HepG2 (cell line): ENCODE measurements around the gene OR1F1. TPM values are rescaled to one million over a fixed set of nuclear protein-coding genes. Genes with fewer than 3 reads are reported as not detected.

ENCODE experiments used
- ATAC-seq: fragments of 200-7000 bp; cut with Tn5 transposase; 3 replicates; pipeline ENCODE4 v1.9.1; 2020; ENCODE audit warnings: mild to moderate bottlenecking, moderate library complexity
- BruUV-seq: library from RNA; stranded (reverse); fragments of 400-500 nt; replicated peaks from 2 replicates; lab custom pipeline; 2021; lab: Mats Ljungman, UMichigan
- CTCF ChIA-PET: fragments of 300-600 bp; formaldehyde crosslinking; extraction: SDS; loops from one replicate; lab custom pipeline; 2021; ENCODE audit warnings: low total read pairs, inconsistent platforms, low intra/inter-chr PET ratio; lab: Yijun Ruan, JAX
- POLR2A ChIA-PET: fragments of 350-600 bp; sonication (Branson Sonifier 250); formaldehyde crosslinking; loops from one replicate; lab custom pipeline; 2020; ENCODE audit warnings: antibody characterized with exemption, inconsistent platforms; lab: Yijun Ruan, JAX
- DNase-seq: peaks from one replicate; pipeline ENCODE4 v3.0.0-alpha.2; 2015; ENCODE audit warnings: low spot score
- FAIRE-seq: peaks from 3 replicates; lab custom pipeline; 2011; peaks lifted over from hg19 to GRCh38; lab: Jason Lieb, UNC
- H2AFZ ChIP-seq: one replicate; pipeline ENCODE4 v1.6.1; 2011; ENCODE audit warnings: low read length, inconsistent platforms
- H3K27ac ChIP-seq: fragments of 300-600 bp; 3 replicates; pipeline ENCODE4 v1.8.0; 2011; ENCODE audit warnings: mixed run types, mild to moderate bottlenecking, mixed read lengths, low read length, inconsistent platforms; ENCODE audit not compliant: insufficient read depth; ENCODE audit errors: extremely low read length
- H3K27me3 ChIP-seq, 2 experiments: fragments of 200-600 bp in 1 of 2; 2 replicates in 1 of 2; 3 replicates in 1 of 2; pipeline versions ENCODE4 v1.6.0 to v1.8.0; 2011; ENCODE audit warnings: low read length in 2 of 2, mild to moderate bottlenecking in 2 of 2, moderate library complexity in 2 of 2, inconsistent platforms in 1 of 2; ENCODE audit not compliant: insufficient read depth in 2 of 2, control insufficient read depth in 1 of 2
- H3K36me3 ChIP-seq, 2 experiments: fragments of 200-600 bp in 1 of 2; replicated peaks in 1 of 2; 2 replicates in 1 of 2; 3 replicates in 1 of 2; pipeline versions ENCODE4 v1.5.1 to v1.8.0; 2011; ENCODE audit warnings: low read length in 2 of 2, inconsistent platforms in 1 of 2; ENCODE audit not compliant: insufficient read depth in 2 of 2, control insufficient read depth in 1 of 2
- H3K4me1 ChIP-seq: 2 replicates; pipeline ENCODE4 v1.5.1; 2012; ENCODE audit warnings: low read length, inconsistent platforms; ENCODE audit not compliant: insufficient read depth
- H3K4me2 ChIP-seq: 2 replicates; pipeline ENCODE4 v1.6.0; 2011; ENCODE audit warnings: low read depth, low read length, inconsistent platforms
- H3K4me3 ChIP-seq, 3 experiments: fragments of 200-600 bp in 1 of 3; sonication (generic), shearing (Covaris generic) in 1 of 3; replicated peaks in 1 of 3; 2 replicates each; pipeline ENCODE4 v1.5.1; 2011 to 2016; ENCODE audit warnings: low read length in 3 of 3, inconsistent platforms in 2 of 3, low read depth in 2 of 3, mild to moderate bottlenecking in 2 of 3, control low read depth in 1 of 3, mixed read lengths in 1 of 3; ENCODE audit not compliant: insufficient read depth in 1 of 3
- H3K79me2 ChIP-seq: one replicate; pipeline ENCODE4 v1.6.1; 2011; ENCODE audit warnings: low read length, inconsistent platforms; ENCODE audit not compliant: insufficient read depth
- H3K9ac ChIP-seq: 2 replicates; pipeline ENCODE4 v1.6.0; 2011; ENCODE audit warnings: mild to moderate bottlenecking, low read depth, low read length, inconsistent platforms; ENCODE audit not compliant: insufficient read depth
- H3K9me3 ChIP-seq: 2 replicates; pipeline ENCODE4 v1.5.1; 2012; ENCODE audit warnings: mild to moderate bottlenecking, low read length
- H4K20me1 ChIP-seq: 2 replicates; pipeline ENCODE4 v1.6.0; 2011; ENCODE audit warnings: inconsistent platforms, mild to moderate bottlenecking, low read length, moderate library complexity; ENCODE audit not compliant: insufficient read depth
- NFYC ChIP-seq: IDR thresholded peaks from 2 replicates; pipeline ENCODE4 v1.6.1; 2016; ENCODE audit warnings: missing genetic modification reagents, missing compliant biosample characterization
- NR2F2 ChIP-seq: IDR thresholded peaks from 2 replicates; pipeline ENCODE4 v1.6.1; 2012; ENCODE audit warnings: low read depth, inconsistent platforms, borderline replicate concordance
- SATB2 ChIP-seq: sonication (generic); formaldehyde crosslinking; IDR thresholded peaks from 2 replicates; pipeline ENCODE4 v1.5.0; 2020; ENCODE audit warnings: missing genetic modification reagents
- TEAD3 ChIP-seq: optimal IDR thresholded peaks from 2 replicates; pipeline ENCODE3; 2016; ENCODE audit warnings: borderline replicate concordance
- ZFP36L2 ChIP-seq: sonication (generic); formaldehyde crosslinking; IDR thresholded peaks from 2 replicates; pipeline ENCODE4 v1.4.0; 2020; ENCODE audit warnings: missing genetic modification reagents
- ZFX ChIP-seq: sonication (generic); formaldehyde crosslinking; IDR thresholded peaks from 2 replicates; pipeline ENCODE4 v1.4.0; 2020; ENCODE audit warnings: mild to moderate bottlenecking, low read depth, missing genetic modification reagents, moderate library complexity
- ZNF280D ChIP-seq: sonication (generic); formaldehyde crosslinking; IDR thresholded peaks from 2 replicates; pipeline ENCODE4 v1.5.1; 2020; ENCODE audit warnings: mild to moderate bottlenecking, missing genetic modification reagents
- WGBS: methylation state at CpG from one replicate; pipeline ENCODE4 v1.1.6; 2017; ENCODE audit warnings: low lambda C conversion rate; 5-methylcytosine and 5-hydroxymethylcytosine counted together
- in situ Hi-C: cut with HindIII; loops from 2 replicates; pipeline ENCODE4 v1.10.0; 2017; ENCODE audit warnings: low pct_unique_long_range_greater_than_20kb; ENCODE audit not compliant: extremely low pct_ligation_motif_present
- intact Hi-C: fragments of 100-400 bp; cut with micrococcal nuclease; formaldehyde crosslinking; loops from one replicate; pipeline ENCODE4 v1.10.0; 2022; ENCODE audit not compliant: unreplicated experiment
- polyA plus RNA-seq, 8 experiments: library from polyadenylated mRNA; depleted of rRNA in 3 of 8; stranded (reverse) in 7 of 8; unstranded in 1 of 8; fragments of >200 nt; fragmentation: Illumina TruSeq in 4 of 8; extraction: Trizol in 4 of 8; gene quantifications; 2 replicates each; pipeline versions ENCODE4 v1.2.1 to v1.2.3, GENCODE V29; 2011 to 2016; ENCODE audit warnings: low read depth in 4 of 8, missing spikeins in 1 of 8, mixed read lengths in 1 of 8; ENCODE audit not compliant: insufficient read depth in 1 of 8
- total RNA-seq, 5 experiments: library from RNA; depleted of rRNA; stranded (reverse); fragments of >200 nt; fragmentation: Illumina TruSeq; extraction: Trizol; gene quantifications; 2 replicates each; pipeline ENCODE4 v1.2.3, GENCODE V29; 2016; ENCODE audit warnings: low read depth in 1 of 5
- TF ChIP-seq, protein P1 (sequence below): sonication (generic); formaldehyde crosslinking; IDR thresholded peaks from 2 replicates; pipeline ENCODE4 v1.5.0; 2020; ENCODE audit warnings: mild to moderate bottlenecking, missing genetic modification reagents, moderate library complexity
- TF ChIP-seq, protein P2 (sequence below): sonication (generic); formaldehyde crosslinking; IDR thresholded peaks from 2 replicates; pipeline ENCODE4 v1.5.1; 2020; ENCODE audit warnings: missing genetic modification reagents, mild to moderate bottlenecking, borderline replicate concordance
- TF ChIP-seq, protein P3 (sequence below): sonication (generic); formaldehyde crosslinking; IDR thresholded peaks from 2 replicates; pipeline ENCODE4 v1.5.0; 2020; ENCODE audit warnings: missing genetic modification reagents

Gene OR1F1
- total and polyA plus RNA-seq, 2 of the 13 experiments (the other 11 are each of a cell fraction or from before 2014, with no cell fraction given): 0.90 TPM; not detected in 1

DNA sequence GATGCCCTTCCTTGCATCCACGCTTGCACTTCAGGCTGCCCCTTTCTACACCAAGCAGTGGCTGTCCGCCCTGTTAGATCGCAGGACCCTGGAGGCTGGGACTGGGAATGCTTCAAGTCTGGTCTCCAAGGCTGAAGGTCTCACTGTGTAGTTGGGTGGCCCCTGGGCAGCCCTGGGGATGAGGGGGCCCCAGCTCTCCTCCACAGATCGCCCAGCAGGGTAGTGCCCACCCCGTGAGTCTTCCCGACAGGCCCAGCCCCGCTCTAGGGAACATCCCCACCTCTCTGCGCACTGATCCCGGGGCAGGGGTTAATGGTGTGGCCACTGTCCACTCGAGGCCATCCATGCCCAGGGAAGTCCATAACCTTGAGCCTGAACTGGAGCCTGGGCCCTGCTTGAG is 42.9 kb upstream of the OR1F1 start:
- no peak for TF ChIP-seq NFYC (CRISPR knock-in tag)
- TF ChIP-seq SATB2 (CRISPR knock-in tag): no peak
- TF ChIP-seq ZFX: 0 out of 2 replicates have a peak, but pooled peaks have one; percentile 3
- TF ChIP-seq, protein P1, sequence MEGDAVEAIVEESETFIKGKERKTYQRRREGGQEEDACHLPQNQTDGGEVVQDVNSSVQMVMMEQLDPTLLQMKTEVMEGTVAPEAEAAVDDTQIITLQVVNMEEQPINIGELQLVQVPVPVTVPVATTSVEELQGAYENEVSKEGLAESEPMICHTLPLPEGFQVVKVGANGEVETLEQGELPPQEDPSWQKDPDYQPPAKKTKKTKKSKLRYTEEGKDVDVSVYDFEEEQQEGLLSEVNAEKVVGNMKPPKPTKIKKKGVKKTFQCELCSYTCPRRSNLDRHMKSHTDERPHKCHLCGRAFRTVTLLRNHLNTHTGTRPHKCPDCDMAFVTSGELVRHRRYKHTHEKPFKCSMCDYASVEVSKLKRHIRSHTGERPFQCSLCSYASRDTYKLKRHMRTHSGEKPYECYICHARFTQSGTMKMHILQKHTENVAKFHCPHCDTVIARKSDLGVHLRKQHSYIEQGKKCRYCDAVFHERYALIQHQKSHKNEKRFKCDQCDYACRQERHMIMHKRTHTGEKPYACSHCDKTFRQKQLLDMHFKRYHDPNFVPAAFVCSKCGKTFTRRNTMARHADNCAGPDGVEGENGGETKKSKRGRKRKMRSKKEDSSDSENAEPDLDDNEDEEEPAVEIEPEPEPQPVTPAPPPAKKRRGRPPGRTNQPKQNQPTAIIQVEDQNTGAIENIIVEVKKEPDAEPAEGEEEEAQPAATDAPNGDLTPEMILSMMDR (CRISPR knock-in tag): no peak
- peak; percentile 9 for TF ChIP-seq TEAD3 (CRISPR knock-in tag)
- intact Hi-C loops (no loop called here), in situ Hi-C loops (no loop called here)
- CTCF ChIA-PET: no interaction called here
- 66% methylated on average over 9 of the region's 10 CpGs for WGBS
- Histone ChIP-seq H3K9ac (no peak overlapping the region), H3K4me1 (peaks cover 63% of the 10 kb centered on the region), H3K4me2 (peak overlapping the region; percentile 84; the same call in 1 of the 2 replicates), H3K79me2 (no peaks in the 10 kb centered on the region), H3K4me3 (peak overlapping the region in 1 of 3 experiments; percentile 69; a peak in 1 of 6 replicates), H3K27ac (no peak overlapping the region), H2AFZ (no peak overlapping the region), H3K36me3 (no peaks in the 10 kb centered on the region), H3K27me3 (peaks cover 0 to 26% of the 10 kb centered on the region in 2 experiments; a peak in 3 of 5 replicates), H4K20me1 (no peaks in the 10 kb centered on the region), H3K9me3 (no peaks in the 10 kb centered on the region)
- POLR2A ChIA-PET: interaction anchor here (1.3 to 1.9 kb wide), 3 partner anchors 10 to 12 kb away, joined by 5 to 26 read pairs (median 7); partner anchors contain the start of gene ZNF213
- FAIRE-seq (no peak), ATAC-seq (peak; percentile 3; the same call in 1 of the 3 replicates), DNase-seq (no peak)
- no TSS peak for BruUV-seq

GRCh38 chr16:3145660-3146059 is 42.3 kb upstream of the OR1F1 start:
- intact Hi-C loops: no loop called here
- Histone ChIP-seq H3K4me2 (peak overlapping the region; percentile 10; the same call in 1 of the 2 replicates), H3K27ac (no peak overlapping the region), H3K79me2 (no peaks in the 10 kb centered on the region), H3K9me3 (no peaks in the 10 kb centered on the region), H3K27me3 (peaks cover 0 to 26% of the 10 kb centered on the region in 2 experiments; a peak in 3 of 5 replicates), H3K4me1 (peaks cover 63% of the 10 kb centered on the region), H3K4me3 (peak overlapping the region in 1 of 3 experiments; percentile 13; a peak in 1 of 6 replicates), H3K36me3 (no peaks in the 10 kb centered on the region), H2AFZ (no peak overlapping the region), H4K20me1 (no peaks in the 10 kb centered on the region), H3K9ac (no peak overlapping the region)
- no TSS peak for BruUV-seq
- in situ Hi-C loops: no loop called here
- FAIRE-seq (no peak), DNase-seq (no peak), ATAC-seq (no peak)
- WGBS: 33% methylated on average over 2 of the region's 12 CpGs
- ChIA-PET POLR2A (interaction anchor here (1.3 to 1.9 kb wide), 3 partner anchors 11 to 16 kb away, joined by 4 to 7 read pairs (median 5); partner anchors contain the start of gene ZNF213), CTCF (no interaction called here)
- TF ChIP-seq, protein P2, sequence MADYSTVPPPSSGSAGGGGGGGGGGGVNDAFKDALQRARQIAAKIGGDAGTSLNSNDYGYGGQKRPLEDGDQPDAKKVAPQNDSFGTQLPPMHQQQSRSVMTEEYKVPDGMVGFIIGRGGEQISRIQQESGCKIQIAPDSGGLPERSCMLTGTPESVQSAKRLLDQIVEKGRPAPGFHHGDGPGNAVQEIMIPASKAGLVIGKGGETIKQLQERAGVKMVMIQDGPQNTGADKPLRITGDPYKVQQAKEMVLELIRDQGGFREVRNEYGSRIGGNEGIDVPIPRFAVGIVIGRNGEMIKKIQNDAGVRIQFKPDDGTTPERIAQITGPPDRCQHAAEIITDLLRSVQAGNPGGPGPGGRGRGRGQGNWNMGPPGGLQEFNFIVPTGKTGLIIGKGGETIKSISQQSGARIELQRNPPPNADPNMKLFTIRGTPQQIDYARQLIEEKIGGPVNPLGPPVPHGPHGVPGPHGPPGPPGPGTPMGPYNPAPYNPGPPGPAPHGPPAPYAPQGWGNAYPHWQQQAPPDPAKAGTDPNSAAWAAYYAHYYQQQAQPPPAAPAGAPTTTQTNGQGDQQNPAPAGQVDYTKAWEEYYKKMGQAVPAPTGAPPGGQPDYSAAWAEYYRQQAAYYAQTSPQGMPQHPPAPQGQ (CRISPR knock-in tag): no peak
- no peak for TF ChIP-seq ZFP36L2 (CRISPR knock-in tag)
- no peak for TF ChIP-seq ZNF280D (CRISPR knock-in tag)
- TF ChIP-seq NR2F2: no peak
- TF ChIP-seq, protein P3, sequence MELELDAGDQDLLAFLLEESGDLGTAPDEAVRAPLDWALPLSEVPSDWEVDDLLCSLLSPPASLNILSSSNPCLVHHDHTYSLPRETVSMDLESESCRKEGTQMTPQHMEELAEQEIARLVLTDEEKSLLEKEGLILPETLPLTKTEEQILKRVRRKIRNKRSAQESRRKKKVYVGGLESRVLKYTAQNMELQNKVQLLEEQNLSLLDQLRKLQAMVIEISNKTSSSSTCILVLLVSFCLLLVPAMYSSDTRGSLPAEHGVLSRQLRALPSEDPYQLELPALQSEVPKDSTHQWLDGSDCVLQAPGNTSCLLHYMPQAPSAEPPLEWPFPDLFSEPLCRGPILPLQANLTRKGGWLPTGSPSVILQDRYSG (CRISPR knock-in tag): no peak
